ENCODE measurements around the gene KCNG1.

KCNG1 gene

GRCh38 chr20:50975701-50976330, 47.1 kb downstream of the KCNG1 start:
- Histone ChIP-seq H3K9ac (ENCODE audit: low read length in 5 of 5) (no peak overlapping the region), H3K27ac (ENCODE audit: low read depth, low read length) (no peak overlapping the region), H3K9me3 (ENCODE audit: control insufficient read depth in 5 of 5, low read length in 5 of 5) (no peaks in the 10 kb centered on the region), H3K4me1 (ENCODE audit: control insufficient read depth in 5 of 5, insufficient read depth in 5 of 5, low read length in 5 of 5) (peaks cover 0 to 2% (median 0%) of the 10 kb centered on the region in 5 donors), H3K36me3 (ENCODE audit: control insufficient read depth in 5 of 5, insufficient read depth in 5 of 5, low read length in 5 of 5) (no peaks in the 10 kb centered on the region), H3K27me3 (ENCODE audit: control insufficient read depth in 5 of 5, insufficient read depth in 4 of 5, low read length in 5 of 5) (peaks cover 4 to 18% (median 15%) of the 10 kb centered on the region in 5 donors), H3K4me3 (ENCODE audit: low read depth in 1 of 5, low read length in 5 of 5) (no peak overlapping the region)

DNA sequence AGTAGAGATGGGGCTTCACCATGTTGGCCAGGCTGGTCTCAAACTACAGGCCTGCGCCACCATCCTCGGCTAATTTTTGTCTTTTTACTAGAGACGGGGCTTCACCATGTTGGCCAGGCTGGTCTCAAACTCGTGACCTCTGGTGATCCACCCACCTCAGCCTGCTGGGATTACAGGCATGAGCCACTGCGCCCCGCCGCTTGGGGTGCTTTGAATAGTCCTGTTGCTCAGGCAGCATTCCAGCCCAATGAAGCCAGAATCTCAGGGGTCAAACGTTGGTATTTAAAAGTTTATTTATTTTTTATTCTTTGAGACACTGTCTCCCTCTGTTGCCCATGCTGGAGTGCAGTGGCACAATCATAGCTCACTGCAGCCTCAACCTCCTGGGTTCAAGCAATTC, 53.0 kb downstream of the KCNG1 start:
- Histone ChIP-seq H3K9me3 (ENCODE audit: control insufficient read depth in 5 of 5, low read length in 5 of 5) (no peaks in the 10 kb centered on the region), H3K4me1 (ENCODE audit: control insufficient read depth in 5 of 5, insufficient read depth in 5 of 5, low read length in 5 of 5) (no peaks in the 10 kb centered on the region), H3K27ac (ENCODE audit: low read depth, low read length) (no peak overlapping the region), H3K4me3 (ENCODE audit: low read depth in 1 of 5, low read length in 5 of 5) (no peak overlapping the region), H3K27me3 (ENCODE audit: control insufficient read depth in 5 of 5, insufficient read depth in 4 of 5, low read length in 5 of 5) (peaks cover 0 to 6% (median 0%) of the 10 kb centered on the region in 5 donors), H3K9ac (ENCODE audit: low read length in 5 of 5) (no peak overlapping the region), H3K36me3 (ENCODE audit: control insufficient read depth in 5 of 5, insufficient read depth in 5 of 5, low read length in 5 of 5) (no peaks in the 10 kb centered on the region)

- H3K27me3 ChIP-seq (ENCODE audit: control insufficient read depth in 5 of 5, insufficient read depth in 4 of 5, low read length in 5 of 5), result peaks cover 0 to 6% (median 0%) of the 10 kb centered on the region in 5 donors
- no peak overlapping the region for H3K27ac ChIP-seq (ENCODE audit: low read depth, low read length)
- no peak overlapping the region for H3K4me3 ChIP-seq (ENCODE audit: low read depth in 1 of 5, low read length in 5 of 5)
- no peaks in the 10 kb centered on the region for H3K36me3 ChIP-seq (ENCODE audit: control insufficient read depth in 5 of 5, insufficient read depth in 5 of 5, low read length in 5 of 5)
- no peaks in the 10 kb centered on the region for H3K4me1 ChIP-seq (ENCODE audit: control insufficient read depth in 5 of 5, insufficient read depth in 5 of 5, low read length in 5 of 5)
- H3K9ac ChIP-seq (ENCODE audit: low read length in 5 of 5), result no peak overlapping the region
- H3K9me3 ChIP-seq (ENCODE audit: control insufficient read depth in 5 of 5, low read length in 5 of 5), result no peaks in the 10 kb centered on the region
Observed at GRCh38 chr20:50969435-50969834, 53.5 kb downstream of the KCNG1 start.

DNA sequence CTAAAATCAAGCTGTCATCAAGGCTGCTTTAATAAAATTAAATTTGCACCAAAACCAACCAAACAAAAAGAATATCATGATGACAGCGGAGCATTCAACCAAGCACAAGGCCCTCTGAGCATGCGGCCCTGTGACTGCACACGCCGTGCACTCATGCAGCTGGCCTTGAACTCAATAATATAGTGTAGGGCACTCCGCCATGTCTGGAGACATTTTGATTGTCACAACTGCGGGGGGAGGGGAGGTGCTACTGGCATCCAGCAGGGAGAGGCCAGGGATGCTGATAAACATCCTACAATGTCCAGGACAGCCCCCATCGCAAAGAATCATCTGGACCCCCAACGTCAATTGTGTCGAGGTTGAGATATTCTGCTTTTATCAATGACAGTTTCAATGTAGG, 54.6 kb downstream of the KCNG1 start:
- Histone ChIP-seq H3K9ac (ENCODE audit: low read length in 5 of 5) (no peak overlapping the region), H3K9me3 (ENCODE audit: control insufficient read depth in 5 of 5, low read length in 5 of 5) (no peaks in the 10 kb centered on the region), H3K4me1 (ENCODE audit: control insufficient read depth in 5 of 5, insufficient read depth in 5 of 5, low read length in 5 of 5) (no peaks in the 10 kb centered on the region), H3K36me3 (ENCODE audit: control insufficient read depth in 5 of 5, insufficient read depth in 5 of 5, low read length in 5 of 5) (no peaks in the 10 kb centered on the region), H3K27me3 (ENCODE audit: control insufficient read depth in 5 of 5, insufficient read depth in 4 of 5, low read length in 5 of 5) (peaks cover 0 to 6% (median 0%) of the 10 kb centered on the region in 5 donors), H3K27ac (ENCODE audit: low read depth, low read length) (no peak overlapping the region), H3K4me3 (ENCODE audit: low read depth in 1 of 5, low read length in 5 of 5) (no peak overlapping the region)

DNA sequence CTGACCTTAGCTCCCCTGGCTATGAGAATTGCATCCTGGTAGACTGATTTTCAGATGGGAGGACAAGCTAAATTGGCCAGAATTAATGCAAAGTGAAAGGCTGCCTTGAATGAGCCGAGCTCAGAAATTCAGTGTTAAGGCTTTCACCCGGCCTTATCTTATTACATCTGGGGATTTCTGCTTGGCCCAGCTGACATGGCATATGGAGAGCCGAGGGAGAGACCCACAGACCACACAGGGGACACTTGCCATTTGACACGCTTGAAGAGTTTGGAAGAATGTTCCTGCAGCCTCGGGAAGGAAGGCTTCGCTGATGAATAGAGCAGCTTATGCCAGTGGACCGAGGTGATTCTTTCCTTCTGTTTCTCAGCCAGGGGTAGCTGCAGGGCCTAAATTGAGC, 55.3 kb downstream of the KCNG1 start:
- Histone ChIP-seq H3K9ac (ENCODE audit: low read length in 5 of 5) (no peak overlapping the region), H3K36me3 (ENCODE audit: control insufficient read depth in 5 of 5, insufficient read depth in 5 of 5, low read length in 5 of 5) (no peaks in the 10 kb centered on the region), H3K4me3 (ENCODE audit: low read depth in 1 of 5, low read length in 5 of 5) (no peak overlapping the region), H3K9me3 (ENCODE audit: control insufficient read depth in 5 of 5, low read length in 5 of 5) (no peaks in the 10 kb centered on the region), H3K4me1 (ENCODE audit: control insufficient read depth in 5 of 5, insufficient read depth in 5 of 5, low read length in 5 of 5) (no peaks in the 10 kb centered on the region), H3K27me3 (ENCODE audit: control insufficient read depth in 5 of 5, insufficient read depth in 4 of 5, low read length in 5 of 5) (peaks cover 0 to 6% (median 0%) of the 10 kb centered on the region in 5 donors), H3K27ac (ENCODE audit: low read depth, low read length) (no peak overlapping the region)

GRCh38 chr20:50959543-50960126, 63.3 kb downstream of the KCNG1 start:
- H3K27ac ChIP-seq (ENCODE audit: low read depth, low read length), result peak overlapping the region; percentile 98
- peak overlapping the region; percentile 51 to 99 (median 99) for H3K4me3 ChIP-seq (ENCODE audit: low read depth in 1 of 5, low read length in 5 of 5)
- no peaks in the 10 kb centered on the region for H3K27me3 ChIP-seq (ENCODE audit: control insufficient read depth in 5 of 5, insufficient read depth in 4 of 5, low read length in 5 of 5)
- H3K9ac ChIP-seq (ENCODE audit: low read length in 5 of 5), result peak overlapping the region in 4 of 5 donors; percentile 95 to 98 (median 98)
- peaks cover 0 to 9% (median 5%) of the 10 kb centered on the region in 5 donors for H3K36me3 ChIP-seq (ENCODE audit: control insufficient read depth in 5 of 5, insufficient read depth in 5 of 5, low read length in 5 of 5)
- H3K4me1 ChIP-seq (ENCODE audit: control insufficient read depth in 5 of 5, insufficient read depth in 5 of 5, low read length in 5 of 5), result peaks cover 14 to 44% (median 32%) of the 10 kb centered on the region in 5 donors
- no peaks in the 10 kb centered on the region for H3K9me3 ChIP-seq (ENCODE audit: control insufficient read depth in 5 of 5, low read length in 5 of 5)

DNA sequence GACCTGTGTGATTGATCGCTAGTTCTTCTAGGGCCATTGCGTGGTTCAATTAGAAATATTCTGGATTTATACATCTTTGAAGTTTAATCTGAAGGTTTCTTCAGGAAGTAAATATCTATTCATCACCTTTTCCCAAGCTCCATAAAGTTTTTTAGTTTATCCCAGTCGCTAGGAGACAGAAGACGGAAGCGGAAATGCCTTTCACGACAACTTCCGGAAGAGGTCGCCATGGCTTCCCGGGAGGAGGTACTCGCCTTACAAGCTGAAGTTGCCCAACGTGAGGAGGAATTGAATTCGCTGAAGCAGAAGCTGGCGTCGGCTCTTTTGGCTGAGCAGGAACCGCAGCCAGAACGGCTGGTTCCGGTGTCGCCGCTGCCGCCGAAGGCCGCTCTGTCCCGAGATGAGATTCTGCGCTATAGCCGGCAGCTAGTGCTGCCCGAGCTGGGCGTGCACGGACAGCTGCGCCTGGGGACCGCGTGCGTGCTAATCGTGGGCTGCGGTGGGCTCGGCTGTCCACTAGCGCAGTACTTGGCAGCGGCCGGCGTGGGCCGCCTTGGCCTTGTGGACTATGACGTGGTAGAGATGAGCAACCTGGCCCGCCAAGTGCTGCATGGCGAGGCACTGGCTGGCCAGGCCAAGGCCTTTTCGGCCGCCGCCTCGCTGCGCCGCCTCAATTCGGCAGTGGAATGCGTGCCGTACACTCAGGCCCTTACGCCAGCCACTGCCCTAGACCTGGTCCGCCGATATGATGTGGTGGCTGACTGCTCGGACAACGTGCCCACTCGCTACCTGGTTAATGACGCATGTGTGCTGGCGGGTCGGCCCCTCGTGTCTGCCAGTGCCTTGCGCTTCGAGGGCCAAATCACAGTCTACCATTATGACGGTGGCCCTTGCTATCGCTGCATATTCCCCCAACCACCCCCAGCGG, 64.0 kb downstream of the KCNG1 start, which contains the start of gene MOCS3:
Gene MOCS3 (plus strand): TSS at position 204 of the 928 bp plus-strand sequence. CDS start 25 bp downstream, at position 229.
- Histone ChIP-seq H3K4me1 (ENCODE audit: control insufficient read depth in 5 of 5, insufficient read depth in 5 of 5, low read length in 5 of 5) (peaks cover 14 to 44% (median 32%) of the 10 kb centered on the region in 5 donors), H3K4me3 (ENCODE audit: low read depth in 1 of 5, low read length in 5 of 5) (peak within 1 kb of the TSS; percentile 96 to 99 (median 99)), H3K9ac (ENCODE audit: low read length in 5 of 5) (peak within 1 kb of the TSS; percentile 95 to 98 (median 98)), H3K27ac (ENCODE audit: low read depth, low read length) (peak within 1 kb of the TSS; percentile 98), H3K9me3 (ENCODE audit: control insufficient read depth in 5 of 5, low read length in 5 of 5) (no peaks in the 10 kb centered on the region), H3K27me3 (ENCODE audit: control insufficient read depth in 5 of 5, insufficient read depth in 4 of 5, low read length in 5 of 5) (no peaks in the 10 kb centered on the region), H3K36me3 (ENCODE audit: control insufficient read depth in 5 of 5, insufficient read depth in 5 of 5, low read length in 5 of 5) (peaks cover 0 to 13% (median 9%) of the 10 kb centered on the region in 5 donors)

- peaks cover 7 to 22% (median 18%) of the 10 kb centered on the region in 5 donors for H3K36me3 ChIP-seq (ENCODE audit: control insufficient read depth in 5 of 5, insufficient read depth in 5 of 5, low read length in 5 of 5)
- H3K4me3 ChIP-seq (ENCODE audit: low read depth in 1 of 5, low read length in 5 of 5), result peak within 1 kb of the TSS; percentile 96 to 99 (median 99)
- no peaks in the 10 kb centered on the region for H3K9me3 ChIP-seq (ENCODE audit: control insufficient read depth in 5 of 5, low read length in 5 of 5)
- peak within 1 kb of the TSS; percentile 95 to 98 (median 98) for H3K9ac ChIP-seq (ENCODE audit: low read length in 5 of 5)
- no peaks in the 10 kb centered on the region for H3K27me3 ChIP-seq (ENCODE audit: control insufficient read depth in 5 of 5, insufficient read depth in 4 of 5, low read length in 5 of 5)
- H3K27ac ChIP-seq (ENCODE audit: low read depth, low read length), result peak within 1 kb of the TSS; percentile 98
- peaks cover 14 to 44% (median 32%) of the 10 kb centered on the region in 5 donors for H3K4me1 ChIP-seq (ENCODE audit: control insufficient read depth in 5 of 5, insufficient read depth in 5 of 5, low read length in 5 of 5)
Observed at GRCh38 chr20:50957798-50958614, 64.9 kb downstream of the KCNG1 start, which contains the start of gene DPM1. TSS of gene DPM1 (minus strand) at chr20:50958532. CDS start at chr20:50958523, 9 bp downstream.

- Histone ChIP-seq H3K27ac (ENCODE audit: low read depth, low read length) (peak overlapping the region; percentile 98), H3K9me3 (ENCODE audit: control insufficient read depth in 5 of 5, low read length in 5 of 5) (no peaks in the 10 kb centered on the region), H3K4me3 (ENCODE audit: low read depth in 1 of 5, low read length in 5 of 5) (peak overlapping the region; percentile 96 to 99 (median 99)), H3K36me3 (ENCODE audit: control insufficient read depth in 5 of 5, insufficient read depth in 5 of 5, low read length in 5 of 5) (peaks cover 9 to 25% (median 19%) of the 10 kb centered on the region in 5 donors), H3K27me3 (ENCODE audit: control insufficient read depth in 5 of 5, insufficient read depth in 4 of 5, low read length in 5 of 5) (no peaks in the 10 kb centered on the region), H3K4me1 (ENCODE audit: control insufficient read depth in 5 of 5, insufficient read depth in 5 of 5, low read length in 5 of 5) (peaks cover 14 to 44% (median 32%) of the 10 kb centered on the region in 5 donors), H3K9ac (ENCODE audit: low read length in 5 of 5) (peak overlapping the region; percentile 95 to 98 (median 98))
Observed at GRCh38 chr20:50957276-50957675, 65.6 kb downstream of the KCNG1 start.

Measured in subcutaneous abdominal adipose tissue (tissue), 5 donors.